Mesothelial cell of epicardium (in vitro differentiated cells): ENCODE results near the gene KCNH8. TPM values are rescaled to one million over a fixed set of nuclear protein-coding genes. Genes with fewer than 3 reads are reported as not detected.

Source experiments
- DNase-seq, 2 experiments: peaks; one replicate each; pipeline ENCODE4 v3.0.0; 2021; ENCODE audit warnings: low spot score in 2 of 2; ENCODE audit not compliant: unreplicated experiment in 2 of 2
- H3K27ac Mint-ChIP-seq: 2 replicates; pipeline ENCODE4 v1.8.0; 2021; ENCODE audit warnings: mixed read lengths
- H3K27me3 Mint-ChIP-seq: 2 replicates; pipeline ENCODE4 v1.8.0; 2021; ENCODE audit warnings: low read depth, mixed read lengths
- H3K36me3 Mint-ChIP-seq: 2 replicates; pipeline ENCODE4 v1.8.0; 2021; ENCODE audit warnings: mixed read lengths
- H3K4me1 Mint-ChIP-seq: 2 replicates; pipeline ENCODE4 v1.8.0; 2021; ENCODE audit warnings: mixed read lengths
- H3K4me3 Mint-ChIP-seq: 2 replicates; pipeline ENCODE4 v1.8.0; 2021; ENCODE audit warnings: mild to moderate bottlenecking, moderate library complexity, mixed read lengths
- H3K9me3 Mint-ChIP-seq: 2 replicates; pipeline ENCODE4 v1.8.0; 2021; ENCODE audit warnings: mixed read lengths
- CTCF ChIP-seq: fragments of 200-600 bp; sonication (generic); IDR thresholded peaks from one replicate; pipeline ENCODE4 v1.5.0; 2021; ENCODE audit warnings: antibody characterized with exemption; ENCODE audit not compliant: unreplicated experiment
- total RNA-seq: library from RNA; stranded (reverse); gene quantifications from 3 replicates; pipeline ENCODE4 v1.2.1, GENCODE V29; 2021

Gene KCNH8
- total RNA-seq, 1 donor from 2014 or later: 1.6 TPM

GRCh38 chr3:19155375-19155774, 7.1 kb downstream of the KCNH8 start:
- TF ChIP-seq CTCF: no peak
- DNase-seq: no peak
- Mint-ChIP-seq H3K27me3 (peaks cover 6% of the 10 kb centered on the region), H3K4me1 (no peaks in the 10 kb centered on the region), H3K27ac (no peak overlapping the region), H3K4me3 (no peak overlapping the region), H3K36me3 (no peaks in the 10 kb centered on the region), H3K9me3 (no peaks in the 10 kb centered on the region)

GRCh38 chr3:19159966-19160635, 11.8 kb downstream of the KCNH8 start:
- TF ChIP-seq CTCF: no peak
- Mint-ChIP-seq H3K27ac (no peak overlapping the region), H3K4me3 (no peak overlapping the region), H3K36me3 (no peaks in the 10 kb centered on the region), H3K9me3 (no peaks in the 10 kb centered on the region), H3K4me1 (peaks cover 5% of the 10 kb centered on the region), H3K27me3 (peaks cover 2% of the 10 kb centered on the region)
- no peak for DNase-seq

GRCh38 chr3:19165654-19166053, 17.3 kb downstream of the KCNH8 start:
- no peak for TF ChIP-seq CTCF
- no peak for DNase-seq
- H3K36me3 Mint-ChIP-seq: no peaks in the 10 kb centered on the region

GRCh38 chr3:19171794-19172193, 23.5 kb downstream of the KCNH8 start:
- Mint-ChIP-seq H3K9me3 (no peaks in the 10 kb centered on the region), H3K27ac (no peak overlapping the region), H3K4me3 (no peak overlapping the region), H3K4me1 (peaks cover 3% of the 10 kb centered on the region), H3K27me3 (no peaks in the 10 kb centered on the region), H3K36me3 (no peaks in the 10 kb centered on the region)
- DNase-seq: no peak
- TF ChIP-seq CTCF: no peak

More at GRCh38 chr3:19165654-19166053, 17.3 kb downstream of the KCNH8 start:
- no peaks in the 10 kb centered on the region for H3K9me3 Mint-ChIP-seq
- no peak overlapping the region for H3K4me3 Mint-ChIP-seq
- H3K27ac Mint-ChIP-seq: no peak overlapping the region
- H3K27me3 Mint-ChIP-seq: no peaks in the 10 kb centered on the region
- peaks cover 5% of the 10 kb centered on the region for H3K4me1 Mint-ChIP-seq

GRCh38 chr3:19173945-19174344, 25.6 kb downstream of the KCNH8 start:
- no peak for DNase-seq
- no peak overlapping the region for H3K27ac Mint-ChIP-seq
- no peak overlapping the region for H3K4me3 Mint-ChIP-seq
- no peaks in the 10 kb centered on the region for H3K9me3 Mint-ChIP-seq
- no peaks in the 10 kb centered on the region for H3K36me3 Mint-ChIP-seq
- TF ChIP-seq CTCF: peak; percentile 16
- H3K27me3 Mint-ChIP-seq: no peaks in the 10 kb centered on the region
- peaks cover 3% of the 10 kb centered on the region for H3K4me1 Mint-ChIP-seq
